Measurements from ENCODE around the gene TTC33. TPM values are rescaled to one million over a fixed set of nuclear protein-coding genes. Genes with fewer than 3 reads are reported as not detected.

TTC33 gene
- total and polyA plus RNA-seq, 2 of the 4 experiments (the other 2 are of a cell fraction): 3.1 to 8.1 TPM

DNA sequence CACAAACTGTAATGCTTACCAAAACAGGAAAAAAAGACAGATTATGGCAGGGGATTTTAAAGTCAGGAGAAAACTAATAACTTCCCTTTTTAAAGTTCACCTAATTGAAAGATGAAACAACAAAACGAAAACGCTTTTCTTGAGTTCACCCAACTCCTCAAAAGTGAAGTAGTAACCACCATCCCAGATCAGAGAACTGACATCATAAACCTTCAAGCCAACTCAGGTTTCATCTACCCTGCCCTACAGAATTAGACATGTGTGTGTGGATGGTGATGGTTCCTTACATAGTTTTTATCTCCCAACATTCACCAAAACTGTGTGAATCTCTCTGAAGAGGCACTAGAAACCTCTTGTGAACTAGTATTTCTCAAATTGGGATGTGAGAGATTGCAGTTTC is 271.3 kb downstream of the TTC33 start (continued):
- TF ChIP-seq, protein P1, sequence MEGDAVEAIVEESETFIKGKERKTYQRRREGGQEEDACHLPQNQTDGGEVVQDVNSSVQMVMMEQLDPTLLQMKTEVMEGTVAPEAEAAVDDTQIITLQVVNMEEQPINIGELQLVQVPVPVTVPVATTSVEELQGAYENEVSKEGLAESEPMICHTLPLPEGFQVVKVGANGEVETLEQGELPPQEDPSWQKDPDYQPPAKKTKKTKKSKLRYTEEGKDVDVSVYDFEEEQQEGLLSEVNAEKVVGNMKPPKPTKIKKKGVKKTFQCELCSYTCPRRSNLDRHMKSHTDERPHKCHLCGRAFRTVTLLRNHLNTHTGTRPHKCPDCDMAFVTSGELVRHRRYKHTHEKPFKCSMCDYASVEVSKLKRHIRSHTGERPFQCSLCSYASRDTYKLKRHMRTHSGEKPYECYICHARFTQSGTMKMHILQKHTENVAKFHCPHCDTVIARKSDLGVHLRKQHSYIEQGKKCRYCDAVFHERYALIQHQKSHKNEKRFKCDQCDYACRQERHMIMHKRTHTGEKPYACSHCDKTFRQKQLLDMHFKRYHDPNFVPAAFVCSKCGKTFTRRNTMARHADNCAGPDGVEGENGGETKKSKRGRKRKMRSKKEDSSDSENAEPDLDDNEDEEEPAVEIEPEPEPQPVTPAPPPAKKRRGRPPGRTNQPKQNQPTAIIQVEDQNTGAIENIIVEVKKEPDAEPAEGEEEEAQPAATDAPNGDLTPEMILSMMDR (conservative IDR thresholded peaks at IDR 0.05; ENCODE audit: low read depth, low read length): no peak
- no peak for TF ChIP-seq POLR2A (IDR thresholded peaks at IDR 0.05; ENCODE audit: low read depth, low read length)

- Histone ChIP-seq H3K4ac (ENCODE audit: low read depth, low read length) (no peak overlapping the region), H3K14ac (replicated peaks; ENCODE audit: low read depth, low read length) (no peak overlapping the region), H3K9ac (ENCODE audit: low read depth, low read length) (no peak overlapping the region), H3K79me1 (ENCODE audit: low read depth in 1 of 2, low read length in 2 of 2) (no peaks in the 10 kb centered on the region), H3K18ac (ENCODE audit: low read depth, low read length) (no peak overlapping the region), H2BK15ac (ENCODE audit: low read depth, low read length) (no peak overlapping the region), H3K27ac (ENCODE audit: insufficient read depth, low read length) (no peak overlapping the region), H2BK120ac (ENCODE audit: low read depth, low read length) (no peak overlapping the region), H3K36me3 (ENCODE audit: control insufficient read depth, insufficient read depth, low read length) (no peaks in the 10 kb centered on the region), H2BK20ac (ENCODE audit: low read depth, low read length) (no peak overlapping the region), H4K8ac (ENCODE audit: low read depth in 2 of 2, low read length in 2 of 2) (no peak overlapping the region), H3K9me1 (ENCODE audit: insufficient read depth, low read length) (no peaks in the 10 kb centered on the region), H4K20me1 (ENCODE audit: insufficient read depth, low read length) (no peaks in the 10 kb centered on the region), H2AFZ (replicated peaks; ENCODE audit: low read length, poor library complexity) (no peak overlapping the region), H3K4me3 (ENCODE audit: insufficient read depth, low read depth, low read length) (no peak overlapping the region), H3K9me3 (ENCODE audit: control insufficient read depth, insufficient read depth, low read length) (no peaks in the 10 kb centered on the region), H3K4me1 (ENCODE audit: control insufficient read depth, insufficient read depth, low read length) (no peaks in the 10 kb centered on the region; the same call in 1 of the 2 replicates), H3K4me2 (ENCODE audit: low read depth, low read length) (no peak overlapping the region), H2AK9ac (replicated peaks; ENCODE audit: low read depth, low read length, poor library complexity) (no peak overlapping the region), H4K5ac (ENCODE audit: low read depth, low read length) (no peak overlapping the region), H4K91ac (ENCODE audit: insufficient read depth, low read depth, low read length) (no peak overlapping the region), H3K56ac (ENCODE audit: extremely low read depth, insufficient read depth, low read length) (no peak overlapping the region), H2BK5ac (ENCODE audit: low read depth, low read length, poor library complexity, severe bottlenecking) (no peak overlapping the region), H3K23ac (ENCODE audit: low read depth, low read length) (no peak overlapping the region), H3K27me3 (ENCODE audit: control insufficient read depth, insufficient read depth, low read length) (no peaks in the 10 kb centered on the region), H2AK5ac (ENCODE audit: low read depth, low read length) (no peak overlapping the region)
- ChIA-PET POLR2A (ENCODE audit: unreplicated experiment) (no interaction called here), CTCF (no interaction called here)
- ATAC-seq (ENCODE audit: low read depth) (no peak), DNase-seq (no peak)
- dilution Hi-C loops (cut with HindIII; ENCODE audit: low sequenced_read_pairs, unreplicated experiment): no loop called here
- intact Hi-C loops (cut with micrococcal nuclease): no loop called here
- BruUV-seq (replicated peaks): no TSS peak
- in situ Hi-C loops (cut with MboI; ENCODE audit: low sequenced_read_pairs): no loop called here
- no peak for TF ChIP-seq FOS (IDR thresholded peaks at IDR 0.05; ENCODE audit: low read depth, low read length)
- no peak for TF ChIP-seq NFE2L2 (IDR thresholded peaks at IDR 0.05; ENCODE audit: low read depth, low read length)
- TF ChIP-seq MAZ (IDR thresholded peaks at IDR 0.05; ENCODE audit: borderline replicate concordance, low read depth, low read length): no peak
- no peak for TF ChIP-seq RAD21 (IDR thresholded peaks at IDR 0.05; ENCODE audit: low read length)
- no peak for TF ChIP-seq POLR2A (IDR thresholded peaks at IDR 0.05; ENCODE audit: low read depth, low read length)
- TF ChIP-seq, protein P1 (conservative IDR thresholded peaks at IDR 0.05; ENCODE audit: low read depth, low read length): no peak
- no peak for TF ChIP-seq CEBPB (IDR thresholded peaks at IDR 0.05; ENCODE audit: low read depth, low read length)
- no peak for TF ChIP-seq SMC3 (IDR thresholded peaks at IDR 0.05; ENCODE audit: low read depth, low read length)
- TF ChIP-seq BHLHE40 (IDR thresholded peaks at IDR 0.05; ENCODE audit: low read depth, low read length): no peak
- TF ChIP-seq RFX5 (IDR thresholded peaks at IDR 0.05; ENCODE audit: low read depth, low read length): no peak
- TF ChIP-seq, protein P2, sequence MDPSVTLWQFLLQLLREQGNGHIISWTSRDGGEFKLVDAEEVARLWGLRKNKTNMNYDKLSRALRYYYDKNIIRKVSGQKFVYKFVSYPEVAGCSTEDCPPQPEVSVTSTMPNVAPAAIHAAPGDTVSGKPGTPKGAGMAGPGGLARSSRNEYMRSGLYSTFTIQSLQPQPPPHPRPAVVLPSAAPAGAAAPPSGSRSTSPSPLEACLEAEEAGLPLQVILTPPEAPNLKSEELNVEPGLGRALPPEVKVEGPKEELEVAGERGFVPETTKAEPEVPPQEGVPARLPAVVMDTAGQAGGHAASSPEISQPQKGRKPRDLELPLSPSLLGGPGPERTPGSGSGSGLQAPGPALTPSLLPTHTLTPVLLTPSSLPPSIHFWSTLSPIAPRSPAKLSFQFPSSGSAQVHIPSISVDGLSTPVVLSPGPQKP (IDR thresholded peaks at IDR 0.05; ENCODE audit: borderline replicate concordance, low read depth, low read length): no peak
- TF ChIP-seq, protein P3, sequence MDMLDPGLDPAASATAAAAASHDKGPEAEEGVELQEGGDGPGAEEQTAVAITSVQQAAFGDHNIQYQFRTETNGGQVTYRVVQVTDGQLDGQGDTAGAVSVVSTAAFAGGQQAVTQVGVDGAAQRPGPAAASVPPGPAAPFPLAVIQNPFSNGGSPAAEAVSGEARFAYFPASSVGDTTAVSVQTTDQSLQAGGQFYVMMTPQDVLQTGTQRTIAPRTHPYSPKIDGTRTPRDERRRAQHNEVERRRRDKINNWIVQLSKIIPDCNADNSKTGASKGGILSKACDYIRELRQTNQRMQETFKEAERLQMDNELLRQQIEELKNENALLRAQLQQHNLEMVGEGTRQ (IDR thresholded peaks at IDR 0.05; ENCODE audit: low read depth, low read length): no peak
Measured at GRCh38 chr5:40483316-40483715, 272.4 kb downstream of the TTC33 start.

All from IMR-90 (cell line).